Stimulated activated CD8-positive, alpha-beta memory T cell treated with anti-CD3 and anti-CD28 coated beads, Interleukin-15, amount 100 ng/mL, for 48 hours (primary cell): Measurements from ENCODE around the gene GIMAP8.

ENCODE experiments used
- DNase-seq, 2 donors: peaks; one replicate each; pipeline ENCODE4 v3.0.0-alpha.2; 2020; ENCODE audit warnings: low read depth in 2 of 2

GIMAP8 gene

GRCh38 chr7:150411606-150412005 is 38.8 kb upstream of the GIMAP8 start:
- DNase-seq = no peak

- no peak for DNase-seq
Measured at GRCh38 chr7:150412016-150412415, 38.4 kb upstream of the GIMAP8 start.

- no peak for DNase-seq
Measured at GRCh38 chr7:150412518-150413488, 37.6 kb upstream of the GIMAP8 start.

GRCh38 chr7:150413640-150414081 is 36.8 kb upstream of the GIMAP8 start:
- no peak for DNase-seq

- no peak for DNase-seq
Measured at GRCh38 chr7:150415161-150416153, 35.0 kb upstream of the GIMAP8 start.

GRCh38 chr7:150417239-150417638 is 33.2 kb upstream of the GIMAP8 start:
- no peak for DNase-seq

- DNase-seq = no peak
Measured at GRCh38 chr7:150417863-150418262, 32.6 kb upstream of the GIMAP8 start.

- DNase-seq = no peak
Measured at GRCh38 chr7:150420242-150420641, 30.2 kb upstream of the GIMAP8 start.

- peak; percentile 72 to 75 for DNase-seq
Measured at GRCh38 chr7:150420987-150421674, 29.3 kb upstream of the GIMAP8 start.

GRCh38 chr7:150421831-150422230 is 28.6 kb upstream of the GIMAP8 start:
- DNase-seq = no peak

GRCh38 chr7:150425670-150426069 is 24.8 kb upstream of the GIMAP8 start:
- no peak for DNase-seq

GRCh38 chr7:150428671-150429451 is 21.6 kb upstream of the GIMAP8 start:
- peak in 1 of 2 donors; percentile 32 for DNase-seq

GRCh38 chr7:150429699-150430098 is 20.7 kb upstream of the GIMAP8 start:
- DNase-seq = no peak

- DNase-seq = no peak
Measured at GRCh38 chr7:150430465-150431085, 19.9 kb upstream of the GIMAP8 start.

GRCh38 chr7:150431839-150432658 is 18.4 kb upstream of the GIMAP8 start:
- DNase-seq = no peak

- no peak for DNase-seq
Measured at GRCh38 chr7:150432915-150433892, 17.2 kb upstream of the GIMAP8 start.

- no peak for DNase-seq
Measured at GRCh38 chr7:150434240-150434639, 16.2 kb upstream of the GIMAP8 start.

GRCh38 chr7:150435047-150435389 is 15.4 kb upstream of the GIMAP8 start:
- no peak for DNase-seq
